ENCODE measurements around the gene AGBL1. TPM values are rescaled to one million over a fixed set of nuclear protein-coding genes. Genes with fewer than 3 reads are reported as not detected.

The AGBL1 gene
- total RNA-seq, 2 donors from 2014 or later = not detected

DNA sequence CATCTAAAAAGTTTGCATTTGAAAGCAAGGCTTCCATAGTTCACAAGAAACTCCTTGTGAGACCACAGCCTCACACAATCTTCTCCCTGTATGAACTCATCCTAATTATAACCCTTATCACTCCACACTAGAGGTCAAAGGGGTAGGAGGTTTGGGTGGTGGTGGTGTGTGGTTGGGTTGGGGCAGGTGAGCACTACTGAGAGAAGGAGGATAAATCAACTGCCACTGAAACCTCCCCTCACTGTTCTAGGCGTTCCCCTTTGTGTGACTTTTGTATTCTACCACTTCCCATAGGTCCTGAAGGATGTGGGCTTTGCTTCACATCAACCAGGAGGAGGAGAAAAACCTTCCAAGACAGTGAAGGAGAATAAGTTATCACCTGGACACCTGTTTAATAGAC, 6.4 kb upstream of the AGBL1 start:
- Histone ChIP-seq H3K27me3 (peaks cover 0 to 5% of the 10 kb centered on the region in 2 donors), H3K36me3 (replicated peaks in 1 of 2; ENCODE audit: insufficient read depth in 1 of 2, low read depth in 2 of 2) (no peaks in the 10 kb centered on the region), H3K9me3 (no peaks in the 10 kb centered on the region), H3K4me3 (no peak overlapping the region), H3K27ac (no peak overlapping the region), H3K4me1 (no peaks in the 10 kb centered on the region)
- no peak for TF ChIP-seq POLR2A (IDR thresholded peaks at IDR 0.05)
- TF ChIP-seq, protein P1, sequence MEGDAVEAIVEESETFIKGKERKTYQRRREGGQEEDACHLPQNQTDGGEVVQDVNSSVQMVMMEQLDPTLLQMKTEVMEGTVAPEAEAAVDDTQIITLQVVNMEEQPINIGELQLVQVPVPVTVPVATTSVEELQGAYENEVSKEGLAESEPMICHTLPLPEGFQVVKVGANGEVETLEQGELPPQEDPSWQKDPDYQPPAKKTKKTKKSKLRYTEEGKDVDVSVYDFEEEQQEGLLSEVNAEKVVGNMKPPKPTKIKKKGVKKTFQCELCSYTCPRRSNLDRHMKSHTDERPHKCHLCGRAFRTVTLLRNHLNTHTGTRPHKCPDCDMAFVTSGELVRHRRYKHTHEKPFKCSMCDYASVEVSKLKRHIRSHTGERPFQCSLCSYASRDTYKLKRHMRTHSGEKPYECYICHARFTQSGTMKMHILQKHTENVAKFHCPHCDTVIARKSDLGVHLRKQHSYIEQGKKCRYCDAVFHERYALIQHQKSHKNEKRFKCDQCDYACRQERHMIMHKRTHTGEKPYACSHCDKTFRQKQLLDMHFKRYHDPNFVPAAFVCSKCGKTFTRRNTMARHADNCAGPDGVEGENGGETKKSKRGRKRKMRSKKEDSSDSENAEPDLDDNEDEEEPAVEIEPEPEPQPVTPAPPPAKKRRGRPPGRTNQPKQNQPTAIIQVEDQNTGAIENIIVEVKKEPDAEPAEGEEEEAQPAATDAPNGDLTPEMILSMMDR (IDR thresholded peaks at IDR 0.05) = no peak
- WGBS, 2 donors = 21 to 56% methylated on average over 1 of the region's 1 CpG
- intact Hi-C loops (cut with DNase I) = no loop called here
- no peak for ATAC-seq
- no peak for DNase-seq

DNA sequence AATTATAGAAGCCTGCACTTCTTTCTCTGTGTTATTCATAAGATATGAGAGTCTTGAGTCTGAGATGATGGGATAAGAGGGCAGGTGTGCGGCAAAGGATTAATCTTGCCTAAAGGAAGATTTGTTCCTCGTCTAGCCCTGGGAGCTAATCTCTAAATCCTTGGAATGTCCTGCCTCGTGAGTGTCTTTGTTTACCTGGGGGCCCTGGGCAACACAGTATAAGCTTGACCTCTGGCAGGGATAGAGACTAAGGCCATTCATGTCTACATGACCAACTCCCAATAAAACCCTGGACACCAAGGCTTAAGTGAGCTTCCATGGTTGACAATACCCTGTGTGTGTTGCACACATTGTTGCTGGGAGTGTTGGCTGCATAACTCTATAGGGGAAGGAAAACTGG, 3.2 kb upstream of the AGBL1 start:
- Histone ChIP-seq H3K4me3 (no peak overlapping the region), H3K36me3 (replicated peaks in 1 of 2; ENCODE audit: insufficient read depth in 1 of 2, low read depth in 2 of 2) (no peaks in the 10 kb centered on the region), H3K27me3 (peaks cover 0 to 8% of the 10 kb centered on the region in 2 donors), H3K9me3 (no peaks in the 10 kb centered on the region), H3K4me1 (no peaks in the 10 kb centered on the region), H3K27ac (no peak overlapping the region)
- ATAC-seq (no peak), DNase-seq (no peak)
- WGBS, 2 donors = 21 to 29% methylated on average over 3 of the region's 3 CpGs
- TF ChIP-seq POLR2A (IDR thresholded peaks at IDR 0.05) = no peak
- TF ChIP-seq, protein P1 (IDR thresholded peaks at IDR 0.05) = no peak
- intact Hi-C loops (cut with DNase I) = no loop called here

DNA sequence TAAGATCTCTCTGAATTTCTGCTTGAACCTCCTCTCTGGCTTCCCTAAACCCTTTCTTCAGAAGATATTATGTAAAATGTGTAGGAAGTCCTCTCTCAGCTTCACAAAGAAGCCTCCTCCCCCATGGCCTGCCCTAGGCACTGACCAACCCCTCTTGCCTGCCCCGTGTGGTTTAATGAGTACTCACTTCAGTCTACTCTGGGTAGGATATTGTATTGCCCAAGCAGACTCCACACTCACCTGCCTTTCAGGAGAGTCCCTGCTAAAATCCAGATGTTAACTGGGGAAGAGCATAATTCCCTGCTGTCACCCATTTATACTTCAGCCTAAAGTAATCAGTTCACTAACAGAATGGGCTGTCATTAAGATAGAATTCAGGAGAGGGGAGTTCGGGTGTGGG, 2.6 kb upstream of the AGBL1 start:
- H3K27ac ChIP-seq = no peak overlapping the region
- WGBS, 2 donors = 27 to 30% methylated on average over 2 of the region's 2 CpGs
- TF ChIP-seq POLR2A (IDR thresholded peaks at IDR 0.05) = no peak
- TF ChIP-seq, protein P1 (IDR thresholded peaks at IDR 0.05) = no peak
- H3K9me3 ChIP-seq = no peaks in the 10 kb centered on the region
- DNase-seq (no peak), ATAC-seq (no peak)
- no peaks in the 10 kb centered on the region for H3K4me1 ChIP-seq
- no peaks in the 10 kb centered on the region for H3K36me3 ChIP-seq (replicated peaks in 1 of 2; ENCODE audit: insufficient read depth in 1 of 2, low read depth in 2 of 2)
- intact Hi-C loops (cut with DNase I) = no loop called here
- H3K4me3 ChIP-seq = no peak overlapping the region
- peaks cover 0 to 8% of the 10 kb centered on the region in 2 donors for H3K27me3 ChIP-seq

DNA sequence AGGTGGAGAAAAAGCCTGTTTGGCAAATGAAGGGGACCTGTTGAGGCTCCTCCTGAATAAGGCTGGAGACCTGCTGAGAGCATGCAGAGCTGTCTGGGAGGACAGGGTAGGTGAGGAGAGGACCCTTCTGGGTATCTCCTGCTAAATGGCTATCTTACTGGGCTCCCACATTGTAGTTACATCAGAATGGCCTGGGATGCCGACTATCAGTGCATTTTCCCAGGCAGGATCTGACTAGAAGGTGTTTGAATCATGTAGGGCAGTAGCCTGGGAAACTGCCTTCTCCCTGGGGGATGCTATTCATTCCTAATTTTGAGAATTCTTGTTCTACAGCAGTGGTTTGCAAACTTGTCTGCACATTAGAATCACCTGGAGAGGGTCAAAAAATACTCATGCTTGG, 631 bp downstream of the AGBL1 start:
- ATAC-seq (no peak), DNase-seq (no peak)
- Histone ChIP-seq H3K4me1 (no peaks in the 10 kb centered on the region), H3K27me3 (peaks cover 0 to 3% of the 10 kb centered on the region in 2 donors), H3K4me3 (no peak overlapping the region), H3K36me3 (replicated peaks in 1 of 2; ENCODE audit: insufficient read depth in 1 of 2, low read depth in 2 of 2) (no peaks in the 10 kb centered on the region), H3K27ac (no peak overlapping the region), H3K9me3 (no peaks in the 10 kb centered on the region)
- no peak for TF ChIP-seq POLR2A (IDR thresholded peaks at IDR 0.05)
- TF ChIP-seq, protein P1 (IDR thresholded peaks at IDR 0.05) = no peak
- WGBS, 2 donors = 25 to 43% methylated on average over 1 of the region's 1 CpG
- intact Hi-C loops (cut with DNase I) = no loop called here

DNA sequence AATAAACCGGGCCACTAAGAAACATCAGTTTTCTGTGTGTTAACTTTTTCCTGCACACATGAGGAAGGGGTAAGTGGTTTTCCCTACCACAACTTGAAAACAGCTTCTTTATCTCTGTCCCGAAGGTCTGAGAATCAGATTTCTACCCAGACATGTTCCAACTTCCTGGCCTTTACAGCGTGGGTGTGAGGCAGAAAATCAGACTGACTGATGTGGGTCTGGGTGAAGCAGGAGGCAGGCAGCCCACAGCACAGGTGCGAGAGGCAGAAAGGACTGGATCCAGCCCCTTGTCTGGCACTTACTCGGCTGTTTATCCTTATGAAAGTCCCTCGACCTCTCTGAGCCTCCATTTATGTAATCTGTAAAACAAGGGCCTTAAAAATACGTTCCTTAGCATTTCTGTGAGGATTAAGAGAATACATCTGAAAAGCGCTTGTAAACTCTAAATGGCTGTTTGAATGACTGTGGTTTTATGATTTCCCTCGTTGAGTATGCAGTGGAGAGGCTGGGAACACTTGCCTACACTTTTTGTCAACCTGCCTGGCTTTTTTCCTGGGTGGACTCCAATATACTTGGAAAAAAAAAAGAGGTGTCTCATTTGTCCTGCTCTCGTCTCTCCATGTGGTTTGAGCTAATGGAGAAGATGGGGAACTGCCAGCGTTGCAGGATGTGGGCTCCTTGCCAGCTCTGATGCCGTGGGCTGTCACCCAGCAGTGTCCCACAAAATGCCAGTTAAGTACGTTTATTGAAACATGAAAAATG, 3.1 kb downstream of the AGBL1 start:
- Histone ChIP-seq H3K27ac (no peak overlapping the region), H3K27me3 (peaks cover 0 to 3% of the 10 kb centered on the region in 2 donors), H3K4me1 (no peaks in the 10 kb centered on the region), H3K9me3 (no peaks in the 10 kb centered on the region), H3K4me3 (no peak overlapping the region), H3K36me3 (replicated peaks in 1 of 2; ENCODE audit: insufficient read depth in 1 of 2, low read depth in 2 of 2) (no peaks in the 10 kb centered on the region)
- intact Hi-C loops (cut with DNase I) = no loop called here
- no peak for DNase-seq
- ATAC-seq = no peak
- no peak for TF ChIP-seq POLR2A (IDR thresholded peaks at IDR 0.05)
- TF ChIP-seq, protein P1 (IDR thresholded peaks at IDR 0.05) = no peak
- WGBS, 2 donors = 28 to 35% methylated on average over 11 to 13 of the region's 13 CpGs
